ENCODE measurements around the gene BRMS1.

The BRMS1 gene

GRCh38 chr11:66336234-66337102 lies 8.4 kb downstream of the BRMS1 start, which contains the start of gene RIN1:
Gene RIN1, minus strand, starts transcription at chr11:66336434. Its CDS starts 32 bp downstream, at chr11:66336402.
- peak in 1 of 2 experiments; percentile 62 for DNase-seq

DNA sequence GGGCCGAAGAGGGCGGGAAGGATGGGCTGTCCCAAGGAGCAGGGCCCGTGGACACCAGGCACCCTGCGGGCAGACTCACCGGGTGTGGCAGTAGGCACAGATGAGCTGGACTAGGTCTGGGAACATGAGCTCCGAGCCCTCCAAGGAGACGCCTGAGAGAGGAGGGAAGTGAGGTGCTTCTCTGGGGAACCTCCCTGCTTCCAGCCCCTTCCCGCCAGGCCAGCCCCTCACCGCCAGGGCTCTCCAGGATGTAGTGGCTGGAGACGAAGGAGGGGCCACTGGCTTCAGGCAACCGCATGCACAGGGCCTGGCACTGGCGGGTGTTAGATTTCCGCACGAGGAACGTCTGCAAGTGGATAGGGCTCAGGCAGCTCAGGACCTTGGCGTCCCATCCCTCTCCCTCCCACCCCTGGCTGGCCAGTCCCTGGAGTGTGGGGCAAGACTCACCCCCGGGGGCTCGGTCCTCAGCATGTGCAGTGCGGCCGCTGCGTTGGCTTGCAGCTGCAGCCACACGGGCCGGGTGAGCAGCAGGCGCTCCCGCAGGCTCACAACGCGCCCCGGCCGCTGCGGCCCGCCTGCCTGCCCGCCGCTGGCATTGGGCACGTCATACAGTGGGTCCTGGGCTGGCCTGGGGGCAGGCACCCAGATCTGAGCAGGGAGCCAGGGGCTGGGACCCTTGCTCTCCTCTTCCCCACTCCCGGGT lies 9.2 kb downstream of the BRMS1 start:
- peak in 1 of 2 experiments; percentile 52 for DNase-seq

DNA sequence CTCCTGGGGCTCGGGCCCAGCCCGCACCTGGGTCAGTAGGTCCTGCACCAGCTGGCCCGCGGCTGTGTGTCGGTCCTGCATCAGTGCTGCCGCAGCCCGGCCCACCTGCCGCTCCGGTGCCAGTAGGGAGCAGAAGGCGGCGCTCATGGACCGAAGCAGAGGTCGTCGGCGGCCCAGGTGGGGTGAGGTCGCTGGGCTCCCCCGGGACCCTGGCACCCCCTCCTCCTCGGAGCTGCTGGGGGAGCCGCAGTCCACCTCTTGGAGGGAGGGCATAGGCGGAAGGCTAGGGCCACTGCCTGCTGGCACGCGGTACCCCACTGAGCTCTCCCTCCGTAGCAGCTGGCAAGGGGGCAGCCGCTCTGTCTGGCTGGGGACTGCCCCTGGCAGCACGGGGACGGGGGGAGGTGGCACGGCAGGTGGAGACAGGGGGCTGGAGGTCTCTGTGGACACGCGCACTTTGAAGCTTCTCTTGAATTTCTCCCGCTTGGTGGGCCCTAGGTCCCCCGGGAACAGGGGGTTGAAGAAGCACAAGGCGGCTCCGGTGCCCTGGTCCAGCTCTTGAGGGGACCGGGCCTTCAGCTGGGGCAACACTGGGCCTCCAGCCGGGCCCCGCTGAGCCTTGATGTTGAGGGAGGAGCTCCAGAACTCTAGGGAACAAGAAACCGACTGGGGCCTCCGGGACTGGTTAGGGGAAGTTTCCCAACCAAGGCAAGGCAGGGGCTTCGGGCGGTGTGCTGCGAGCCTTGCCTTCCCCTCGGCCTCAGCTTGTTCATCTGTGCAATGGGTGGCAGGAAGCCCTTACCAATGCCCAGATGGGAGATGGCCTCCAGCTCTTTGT lies 10.1 kb downstream of the BRMS1 start:
- DNase-seq, result no peak

- peak in 1 of 2 experiments; percentile 48 for DNase-seq
These were observed 10.9 kb downstream of the BRMS1 start for GRCh38 chr11:66333896-66334604.

DNA sequence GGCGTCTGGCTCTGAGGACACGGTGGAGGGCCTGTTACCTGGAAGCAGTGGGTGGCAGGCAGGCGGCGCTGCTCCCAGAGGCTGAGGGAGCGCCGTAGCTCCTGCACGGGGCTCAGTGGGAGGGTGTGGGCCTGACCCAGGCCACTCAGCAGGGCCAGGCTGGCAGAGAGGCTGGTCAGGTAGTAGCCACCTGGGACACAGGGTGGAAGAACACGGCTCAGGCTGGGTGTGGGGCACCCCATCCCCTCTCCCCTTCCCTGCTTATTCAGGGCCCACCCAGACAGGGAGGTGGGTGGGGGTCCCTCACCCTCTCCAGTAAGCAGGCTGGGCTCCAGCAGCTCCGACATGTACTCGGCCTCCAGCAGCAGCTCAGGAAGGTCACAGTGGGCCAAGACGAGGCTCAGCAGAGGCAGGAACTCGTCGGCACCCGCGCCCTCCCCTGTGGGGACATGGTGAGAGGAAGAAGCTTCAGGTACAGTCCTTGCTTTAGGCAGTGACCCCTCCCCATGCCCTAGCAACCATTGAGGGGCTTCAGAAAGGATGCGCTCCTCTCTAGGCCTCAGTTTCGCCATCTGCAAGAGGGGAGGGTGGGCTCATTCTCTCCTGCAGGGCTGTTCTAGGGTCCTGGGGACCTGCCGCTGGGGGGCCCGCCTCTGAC lies 11.6 kb downstream of the BRMS1 start:
- DNase-seq, result no peak

DNA sequence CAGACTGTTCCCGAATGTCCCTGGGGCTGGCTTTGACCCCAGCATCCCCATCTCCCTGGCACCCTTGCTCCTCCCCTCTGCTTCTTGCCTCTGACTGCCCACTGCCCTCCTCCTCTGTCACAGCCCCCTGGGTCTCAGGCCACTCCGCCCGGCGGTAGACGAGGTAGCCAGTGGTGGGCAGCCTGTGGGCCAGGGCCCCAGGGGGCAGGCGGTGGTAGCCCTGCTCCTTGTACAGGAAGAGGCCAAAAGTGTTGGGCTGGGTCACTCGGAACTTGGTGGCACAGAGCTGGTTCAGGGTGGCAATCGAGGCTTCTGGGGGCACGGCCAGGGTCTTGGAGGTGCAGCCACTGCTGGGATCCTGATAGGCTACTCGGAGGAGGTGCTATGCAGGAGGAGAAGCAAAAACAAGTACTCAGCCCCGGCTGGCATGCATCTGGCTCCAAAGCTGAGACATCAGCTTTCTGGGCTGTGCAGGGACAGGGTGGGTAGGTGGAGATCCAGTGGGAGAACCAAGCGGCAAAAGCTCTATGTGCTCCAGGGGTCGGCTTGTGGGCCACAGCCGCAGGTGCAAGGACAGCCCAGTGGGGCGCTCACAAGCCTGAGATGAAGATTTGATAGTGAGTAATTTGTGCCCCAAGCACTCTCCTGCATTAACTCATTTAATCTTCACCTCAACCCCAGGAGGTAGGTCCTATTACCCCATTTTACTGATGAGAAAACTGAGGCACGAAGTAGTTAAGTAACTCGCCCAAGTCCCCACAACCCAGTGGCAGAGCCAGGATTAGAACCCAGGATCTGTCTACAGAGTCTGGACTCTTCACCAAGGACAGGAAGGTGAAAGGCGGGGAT lies 12.3 kb downstream of the BRMS1 start:
- DNase-seq, result no peak

DNA sequence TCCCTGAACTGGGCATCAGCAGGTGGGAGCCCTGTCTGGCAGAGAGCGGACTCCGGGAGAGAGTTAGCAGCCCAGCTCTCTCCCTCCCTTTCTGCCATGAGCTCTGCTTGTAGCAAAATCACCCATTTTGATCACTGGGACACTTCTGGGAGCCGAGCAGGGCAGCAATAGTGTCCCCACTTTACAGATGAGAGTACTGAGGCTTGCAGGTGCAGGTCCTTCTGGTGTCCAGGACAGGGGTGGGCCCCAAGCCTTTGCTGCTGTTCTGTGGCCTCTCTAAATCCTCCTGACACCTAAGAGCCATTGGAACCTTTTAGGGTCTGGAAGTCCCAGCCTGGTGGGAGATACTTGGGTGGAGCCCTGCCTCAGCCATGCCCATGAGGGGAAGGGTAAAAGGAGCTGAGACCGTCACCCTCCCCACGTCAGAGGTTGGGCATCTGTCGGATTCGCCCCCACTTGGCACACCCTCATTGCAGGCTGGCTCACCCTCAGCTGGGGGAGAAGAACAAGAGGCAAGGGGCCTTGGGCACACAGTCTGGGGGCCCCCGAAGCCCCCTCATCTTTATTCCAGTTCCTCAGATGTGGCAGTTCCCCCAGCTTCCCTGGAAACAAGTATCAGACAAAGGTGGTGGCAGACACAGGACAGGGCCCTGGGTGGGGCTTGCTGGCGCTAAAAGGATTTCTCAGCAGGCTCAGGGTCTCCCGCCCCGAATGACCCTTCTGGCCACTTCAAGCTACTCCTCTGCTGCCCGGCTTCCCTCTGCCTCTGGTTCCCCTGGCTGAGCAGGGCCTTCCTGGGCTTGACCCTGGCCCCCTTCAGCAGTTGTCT lies 13.1 kb downstream of the BRMS1 start:
- no peak for DNase-seq

DNA sequence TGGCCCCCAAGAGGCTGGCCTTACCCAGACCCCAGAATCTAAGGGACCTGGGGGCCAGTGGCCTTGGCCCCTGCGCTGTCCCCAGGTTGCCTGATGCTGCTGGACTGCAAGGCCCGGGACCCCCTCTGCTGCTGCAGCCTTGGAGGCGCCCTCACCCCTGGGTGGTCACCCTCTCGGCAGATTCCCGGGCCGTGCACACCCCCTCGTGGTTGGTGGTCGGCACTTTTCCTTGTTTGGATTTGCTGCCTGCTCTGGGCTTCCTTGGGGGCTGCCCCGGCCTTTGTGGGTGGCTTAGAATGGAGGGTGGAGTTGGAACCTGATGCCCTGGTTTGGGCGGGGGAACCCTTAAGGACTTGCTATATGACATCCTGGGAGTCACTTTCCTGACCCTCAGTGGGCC lies 14.0 kb downstream of the BRMS1 start:
- no peak for DNase-seq

GRCh38 chr11:66329165-66329673 lies 15.7 kb downstream of the BRMS1 start:
- no peak for DNase-seq

DNA sequence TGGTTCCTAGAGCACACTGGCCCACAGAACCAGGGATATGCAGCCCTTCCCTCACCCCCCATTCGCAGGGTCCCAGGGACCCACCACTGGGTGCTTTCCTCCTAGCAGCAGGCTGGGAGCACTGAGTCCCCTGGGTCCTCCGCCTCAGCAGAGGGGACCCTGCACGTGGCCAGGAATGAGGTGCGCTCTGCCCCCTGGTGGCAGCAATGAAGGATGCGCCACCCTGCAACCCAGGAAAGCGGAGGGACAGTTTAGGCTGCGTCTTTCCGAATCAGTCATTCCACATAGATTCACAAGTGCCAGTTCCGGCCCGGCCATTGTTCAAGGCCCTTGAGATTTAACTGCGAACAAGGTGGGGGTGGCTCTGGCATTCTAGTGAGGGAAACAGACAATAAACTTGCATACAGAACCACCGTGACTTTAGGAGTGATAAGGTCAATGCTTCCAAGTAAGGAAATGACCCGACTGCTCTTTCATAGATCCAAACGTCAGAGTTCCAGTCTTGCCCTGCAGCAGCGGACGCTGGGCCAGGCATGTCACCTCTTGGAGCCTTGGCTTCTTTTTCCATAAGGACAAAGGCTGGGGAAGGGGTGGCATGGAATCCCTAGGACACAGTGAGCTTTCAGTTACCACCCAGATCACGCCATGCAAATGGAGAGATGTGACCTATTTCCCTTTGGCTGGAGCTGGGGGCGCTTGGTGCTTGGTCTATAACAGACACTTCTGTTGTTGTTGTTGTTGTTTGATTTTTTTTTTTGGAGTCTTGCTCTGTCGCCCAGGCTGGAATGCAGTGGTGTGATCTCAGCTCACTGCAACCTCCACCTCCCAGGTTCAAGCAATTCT lies 16.4 kb downstream of the BRMS1 start:
- DNase-seq, result peak; percentile 66 to 92

DNA sequence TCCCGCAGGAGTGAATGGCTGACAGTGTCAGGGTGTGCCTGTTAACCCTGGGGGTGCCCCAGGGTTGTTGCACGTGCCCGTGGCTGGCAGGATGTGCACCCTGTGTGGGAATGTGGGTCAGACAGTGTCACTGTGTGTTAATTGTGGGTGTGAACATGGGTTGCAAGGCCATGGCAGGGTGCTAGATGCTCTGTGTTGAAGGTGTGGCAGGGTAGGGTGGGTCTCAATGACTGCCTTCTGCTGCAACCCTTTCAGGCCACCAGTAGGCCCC lies 16.9 kb downstream of the BRMS1 start:
- no peak for DNase-seq

GRCh38 chr11:66327171-66328030 lies 17.5 kb downstream of the BRMS1 start:
- no peak for DNase-seq

- no peak for DNase-seq
These were observed 18.4 kb downstream of the BRMS1 start for GRCh38 chr11:66326261-66327111.

- no peak for DNase-seq
These were observed 19.6 kb downstream of the BRMS1 start for GRCh38 chr11:66325263-66325671.

- no peak for DNase-seq
These were observed 20.2 kb downstream of the BRMS1 start for GRCh38 chr11:66324664-66325063.

GRCh38 chr11:66323684-66324083 lies 21.2 kb downstream of the BRMS1 start:
- no peak for DNase-seq

Measured in NCI-H526 (cell line).